ENCODE results near the gene POPDC2.

DNA sequence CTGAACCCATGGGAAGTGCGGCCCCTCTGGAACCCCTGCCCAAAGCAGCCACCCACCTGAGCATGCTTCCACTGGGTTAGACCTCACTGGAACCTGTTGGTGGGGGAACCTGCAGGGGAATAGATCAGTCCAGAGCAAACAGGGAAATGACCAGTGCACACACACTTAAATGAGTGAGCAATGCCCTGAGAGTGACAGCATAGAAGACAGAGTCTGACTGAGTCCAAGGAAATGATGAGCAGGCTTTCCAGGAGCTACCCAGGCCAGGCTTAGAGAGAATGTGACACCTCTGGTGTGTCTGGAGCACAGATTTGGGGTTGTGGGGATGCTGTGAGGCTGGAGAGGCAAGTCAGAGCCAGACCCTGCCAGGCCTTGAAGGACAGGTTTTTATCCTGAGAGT is 34.2 kb downstream of the POPDC2 start:
- TF ChIP-seq POLR2A (IDR thresholded peaks at IDR 0.05) (no peak), CTCF (IDR thresholded peaks at IDR 0.05 in 8 of 11, conservative IDR thresholded peaks at IDR 0.05 in 3 of 11) (no peak)

Data from spleen (tissue), 7 donors.